GM18951 (cell line): ENCODE data around the gene COL23A1.

Experiments
- POLR2A ChIP-seq: IDR thresholded peaks from 4 replicates; pipeline ENCODE4 v1.6.1; 2011; ENCODE audit warnings: mild to moderate bottlenecking; ENCODE audit not compliant: insufficient read length, insufficient read depth; ENCODE audit errors: extremely low read depth
- in situ Hi-C: fragments of 300-500 bp; cut with MboI; formaldehyde crosslinking; loops from one replicate; pipeline ENCODE4 v1.12.0; 2022; ENCODE audit warnings: low sequenced_read_pairs, mixed read lengths, inconsistent platforms; ENCODE audit not compliant: unreplicated experiment

COL23A1 gene

DNA sequence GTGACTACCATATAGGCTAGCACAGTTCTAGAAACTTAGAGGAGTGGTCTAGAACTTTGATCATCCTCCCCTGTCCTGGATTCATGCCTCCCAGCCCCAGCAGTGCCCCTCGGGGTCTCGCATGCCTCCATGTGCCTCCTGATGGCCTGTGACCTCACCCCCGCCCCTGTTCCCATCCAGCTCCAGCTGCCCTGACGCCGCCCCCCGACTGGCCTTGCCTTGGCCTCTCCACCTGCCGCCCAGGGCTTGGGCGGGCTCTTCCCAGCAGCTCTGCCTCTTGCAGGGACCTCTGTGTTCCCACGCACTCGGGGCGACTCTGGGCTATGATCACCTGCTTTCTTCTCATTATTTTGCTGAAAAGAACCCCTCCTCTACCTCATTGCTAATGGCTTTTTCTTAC lies 242.2 kb downstream of the COL23A1 start:
- no peak for TF ChIP-seq POLR2A
- in situ Hi-C loops = no loop called here

DNA sequence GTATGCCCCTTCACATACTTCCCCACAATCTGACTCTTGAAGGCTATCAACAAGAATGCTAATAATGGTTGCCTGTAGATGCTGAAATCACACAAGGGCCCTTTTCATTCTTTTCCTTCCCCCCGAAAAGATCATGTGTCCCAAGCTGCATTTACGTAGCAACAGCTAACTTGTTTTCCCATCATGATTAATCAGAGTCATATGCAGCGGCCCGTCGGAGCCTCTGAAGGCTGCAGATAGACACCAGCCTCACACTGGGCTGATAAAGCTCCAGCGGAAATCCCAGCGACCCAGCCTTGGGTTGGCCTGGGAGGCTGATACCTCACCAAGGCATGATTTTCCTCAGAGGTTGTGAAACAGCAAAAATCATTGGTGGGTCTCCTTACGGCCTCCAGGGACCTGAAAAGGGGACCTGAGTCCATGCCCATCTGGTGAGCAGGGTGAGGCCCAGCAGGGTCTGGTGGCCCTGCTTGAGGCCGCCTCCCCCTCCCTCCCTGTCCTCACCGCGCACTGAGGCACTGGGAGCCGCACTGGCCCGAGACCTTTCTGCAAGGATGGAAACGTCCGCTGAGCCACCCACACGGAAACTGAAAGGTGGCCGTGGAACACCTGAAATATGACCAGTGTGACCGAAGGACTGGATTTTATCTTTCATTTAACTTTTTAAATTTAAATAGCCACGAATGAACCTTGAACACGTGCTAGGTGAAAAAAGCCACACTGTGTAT lies 243.4 kb downstream of the COL23A1 start:
- in situ Hi-C loops = no loop called here
- no peak for TF ChIP-seq POLR2A

GRCh38 chr5:178343306-178343705 lies 246.9 kb downstream of the COL23A1 start:
- in situ Hi-C loops = no loop called here
- no peak for TF ChIP-seq POLR2A

- no peak for TF ChIP-seq POLR2A
- in situ Hi-C loops = no loop called here
Measured at GRCh38 chr5:178341851-178342140, 248.4 kb downstream of the COL23A1 start.

GRCh38 chr5:178341091-178341850 lies 248.9 kb downstream of the COL23A1 start:
- no peak for TF ChIP-seq POLR2A
- in situ Hi-C loops = no loop called here

DNA sequence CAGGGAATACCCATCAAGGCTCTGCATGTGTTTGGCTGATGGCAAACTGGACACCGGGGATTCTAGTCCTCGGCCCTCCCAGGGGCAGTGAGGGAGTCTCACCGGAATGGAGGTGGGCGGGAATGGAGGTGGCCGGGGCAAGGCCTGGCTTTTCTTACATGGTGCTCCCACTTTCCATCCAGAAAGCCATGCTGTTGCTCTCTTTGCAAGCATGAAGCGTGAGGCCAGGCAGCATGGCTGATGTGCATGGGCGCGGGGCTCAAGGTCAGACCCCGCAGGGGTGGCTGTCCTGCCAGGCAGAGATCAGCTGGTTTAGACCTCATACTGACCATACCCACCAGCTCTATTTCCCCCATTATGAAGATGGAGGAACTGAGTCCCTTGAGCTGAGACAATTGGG lies 249.6 kb downstream of the COL23A1 start:
- no peak for TF ChIP-seq POLR2A
- in situ Hi-C loops = no loop called here

DNA sequence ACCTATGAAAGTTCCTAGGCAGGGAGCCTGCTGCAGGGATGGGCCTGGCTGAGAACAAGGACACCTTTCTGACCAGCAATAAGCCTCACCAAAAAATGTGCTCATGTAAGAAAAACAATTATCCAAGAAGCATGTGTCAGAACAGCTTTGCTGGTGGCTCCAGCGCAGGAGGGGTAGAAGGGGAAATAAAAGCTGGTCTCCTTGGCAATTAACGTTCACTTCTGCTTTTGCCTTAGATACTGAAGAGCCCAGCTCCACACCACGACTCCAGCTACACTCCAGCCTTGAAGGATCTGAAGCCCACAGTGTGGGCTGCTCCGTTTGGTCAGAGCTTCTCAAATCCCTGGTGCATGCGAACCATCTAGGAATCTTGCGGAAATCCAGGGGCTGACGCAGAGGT lies 250.0 kb downstream of the COL23A1 start:
- TF ChIP-seq POLR2A = no peak
- in situ Hi-C loops = no loop called here

GRCh38 chr5:178339272-178339671 lies 250.9 kb downstream of the COL23A1 start:
- in situ Hi-C loops = no loop called here
- TF ChIP-seq POLR2A = no peak

DNA sequence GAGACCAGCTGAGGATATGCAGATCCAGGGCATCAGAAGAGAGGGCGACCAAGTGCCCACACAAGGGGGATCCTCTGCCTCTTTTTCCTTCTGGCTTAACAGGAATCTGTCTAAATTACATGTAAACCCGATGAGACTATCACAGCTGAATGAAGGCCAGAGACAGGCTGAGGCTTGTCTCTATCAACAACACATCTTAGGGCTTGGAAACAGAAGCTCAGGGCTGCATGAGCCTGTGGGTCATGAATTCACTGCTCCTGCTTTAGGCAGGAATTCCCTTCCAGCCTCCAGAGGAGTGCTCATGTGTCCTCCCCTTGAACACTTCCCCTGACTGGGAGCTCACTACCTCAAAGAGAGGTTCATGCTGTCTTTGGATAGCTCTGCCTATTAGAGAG lies 251.4 kb downstream of the COL23A1 start:
- in situ Hi-C loops = no loop called here
- no peak for TF ChIP-seq POLR2A

DNA sequence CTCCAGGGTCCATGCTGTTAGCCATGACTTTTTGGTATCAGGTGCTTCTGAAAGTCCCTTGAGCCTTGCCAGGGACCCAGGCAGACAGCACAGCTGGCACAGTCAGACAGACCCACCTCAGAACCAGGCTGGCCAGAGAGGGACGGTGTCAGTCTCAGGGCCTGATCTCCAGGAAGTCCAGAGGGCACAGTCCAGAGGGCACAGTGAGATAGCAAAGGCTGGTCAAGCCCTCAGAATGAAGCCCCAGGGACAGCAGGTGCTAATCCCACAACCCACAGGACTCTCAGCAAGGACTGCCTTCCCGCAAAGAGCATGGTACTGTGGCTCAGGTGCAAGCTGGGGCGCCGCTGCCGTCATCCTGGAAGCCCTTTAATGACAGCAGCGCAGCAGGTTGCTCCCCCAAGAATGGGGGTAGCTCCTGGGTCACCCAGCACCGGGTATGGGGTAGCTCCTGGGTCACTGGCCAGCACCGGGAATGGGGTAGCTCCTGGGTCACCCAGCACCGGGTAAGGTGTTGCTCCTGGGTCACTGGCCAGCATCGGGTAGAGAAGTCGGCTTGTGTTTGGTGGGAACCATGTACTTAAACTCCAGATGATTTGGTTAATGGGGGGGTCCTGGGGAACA lies 252.0 kb downstream of the COL23A1 start:
- in situ Hi-C loops = no loop called here
- no peak for TF ChIP-seq POLR2A

GRCh38 chr5:178337334-178337741 lies 252.9 kb downstream of the COL23A1 start:
- in situ Hi-C loops = no loop called here
- no peak for TF ChIP-seq POLR2A

DNA sequence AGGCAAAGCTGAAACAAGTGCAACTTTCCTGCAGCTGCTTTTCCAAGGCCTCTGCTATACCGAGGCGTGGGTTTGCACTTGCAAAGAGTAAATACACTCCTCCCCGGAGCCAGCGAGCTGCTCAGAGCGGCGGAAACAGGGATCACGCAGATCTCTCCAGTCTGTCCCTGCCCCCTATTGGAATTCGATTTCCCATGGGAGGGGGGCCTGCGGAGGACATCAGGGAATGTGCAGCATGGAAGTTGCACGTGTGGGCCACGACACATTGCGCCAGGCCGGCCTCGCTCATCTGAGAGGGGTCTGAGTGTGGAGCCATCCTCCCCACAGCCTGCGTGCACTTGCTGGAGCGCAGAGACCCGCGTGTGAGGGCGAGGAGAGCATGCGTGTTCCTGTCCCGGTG lies 253.3 kb downstream of the COL23A1 start:
- TF ChIP-seq POLR2A = no peak
- in situ Hi-C loops = no loop called here

- TF ChIP-seq POLR2A = no peak
- in situ Hi-C loops = no loop called here
Measured at GRCh38 chr5:178335302-178336030, 254.7 kb downstream of the COL23A1 start.
